Cardiac muscle cell (in vitro differentiated cells and primary cell): ENCODE results near the gene RBM23. TPM values are rescaled to one million over a fixed set of nuclear protein-coding genes. Genes with fewer than 3 reads are reported as not detected.
A peak's percentile ranks its signal among the peaks of the same experiment; 100 is the strongest.
"Not testable (repeated sequence)": the region's sequence is repeated elsewhere in the genome, so short reads cannot be mapped to it uniquely, and the experiment has no call there.

Experiments used
- DNase-seq, 2 donors: peaks; one replicate each; pipeline versions ENCODE4 v3.0.0 to v3.0.0-alpha.2; 2010 to 2017; ENCODE audit warnings: low read depth in 1 of 2, low spot score in 1 of 2
- H3K27ac ChIP-seq: fragments of 200-600 bp; sonication (generic); 2 replicates; pipeline ENCODE4 v1.5.1; 2016
- H3K27me3 ChIP-seq: fragments of 200-600 bp; sonication (generic); 2 replicates; pipeline ENCODE4 v1.6.0; 2016; ENCODE audit warnings: control low read depth
- H3K36me3 ChIP-seq: fragments of 200-600 bp; sonication (generic); 2 replicates; pipeline ENCODE4 v1.5.1; 2016; ENCODE audit warnings: control low read depth
- H3K4me1 ChIP-seq: fragments of 200-600 bp; sonication (generic); 2 replicates; pipeline ENCODE4 v1.8.1; 2017; ENCODE audit warnings: low read depth, mild to moderate bottlenecking, mixed run types
- H3K4me3 ChIP-seq: fragments of 200-600 bp; sonication (generic); 2 replicates; pipeline ENCODE4 v1.5.1; 2016; ENCODE audit warnings: mild to moderate bottlenecking
- H3K9me3 ChIP-seq: fragments of 200-600 bp; sonication (generic); 2 replicates; pipeline ENCODE4 v1.5.1; 2017; ENCODE audit warnings: low read depth, mild to moderate bottlenecking, control low read depth
- CTCF ChIP-seq: IDR thresholded peaks from 2 replicates; pipeline ENCODE4 v1.5.1; 2012; ENCODE audit warnings: low read depth, mild to moderate bottlenecking, low read length
- polyA plus RNA-seq: library from polyadenylated mRNA; unstranded; fragments of >200 nt; fragmentation: Nextera tagmentation; extraction: Ambion mirVana; gene quantifications from 2 replicates; pipeline ENCODE4 v1.2.1, GENCODE V29; 2016
- total RNA-seq: library from RNA; depleted of rRNA; stranded (reverse); fragments of >200 nt; gene quantifications from 2 replicates; pipeline ENCODE4 v1.2.3, GENCODE V29; 2016

RBM23 gene
- total and polyA plus RNA-seq, 2 experiments from 2014 or later, result 93.4 to 107 TPM

- DNase-seq, result no peak
- H3K4me1 ChIP-seq, result no peaks in the 10 kb centered on the region
- TF ChIP-seq CTCF, result no peak
Observed at GRCh38 chr14:22852599-22852939, 66.4 kb downstream of the RBM23 start.

GRCh38 chr14:22852178-22852577 lies 66.8 kb downstream of the RBM23 start:
- DNase-seq, H3K4me1 ChIP-seq, H3K27ac ChIP-seq, H3K4me3 ChIP-seq, H3K9me3 ChIP-seq, H3K36me3 ChIP-seq, H3K27me3 ChIP-seq: not testable (repeated sequence)

More at GRCh38 chr14:22852599-22852939, 66.4 kb downstream of the RBM23 start:
- H3K27ac ChIP-seq, result no peak overlapping the region
- H3K4me3 ChIP-seq, result no peak overlapping the region
- no peaks in the 10 kb centered on the region for H3K9me3 ChIP-seq
- H3K36me3 ChIP-seq, result no peaks in the 10 kb centered on the region
- no peaks in the 10 kb centered on the region for H3K27me3 ChIP-seq

- Histone ChIP-seq H3K9me3 (no peaks in the 10 kb centered on the region), H3K27me3 (no peaks in the 10 kb centered on the region), H3K27ac (no peak overlapping the region), H3K4me3 (no peak overlapping the region), H3K4me1 (no peaks in the 10 kb centered on the region), H3K36me3 (no peaks in the 10 kb centered on the region)
- DNase-seq, result peak in 1 of 2 donors; percentile 97
- no peak for TF ChIP-seq CTCF
Observed at GRCh38 chr14:22850944-22851764, 67.8 kb downstream of the RBM23 start.

GRCh38 chr14:22849212-22849819 lies 69.6 kb downstream of the RBM23 start:
- Histone ChIP-seq H3K4me1 (no peaks in the 10 kb centered on the region), H3K4me3 (no peak overlapping the region), H3K27ac (no peak overlapping the region), H3K36me3 (no peaks in the 10 kb centered on the region), H3K27me3 (no peaks in the 10 kb centered on the region), H3K9me3 (no peaks in the 10 kb centered on the region)
- DNase-seq, result peak in 1 of 2 donors; percentile 86
- TF ChIP-seq CTCF, result no peak

- Histone ChIP-seq H3K36me3 (no peaks in the 10 kb centered on the region), H3K4me3 (no peak overlapping the region), H3K27me3 (no peaks in the 10 kb centered on the region), H3K27ac (no peak overlapping the region), H3K4me1 (no peaks in the 10 kb centered on the region), H3K9me3 (no peaks in the 10 kb centered on the region)
- TF ChIP-seq CTCF, result no peak
- DNase-seq, result peak in 1 of 2 donors; percentile 98
Observed at GRCh38 chr14:22848351-22849164, 70.4 kb downstream of the RBM23 start.
